HepG2 (cell line): ENCODE measurements around the gene PRKACA.

Experiments
- MAZ ChIP-seq, 2 experiments: sonication (generic) in 1 of 2; formaldehyde crosslinking in 1 of 2; IDR thresholded peaks; 2 replicates each; pipeline versions ENCODE4 v1.5.0 to v1.6.1; 2012 to 2020; ENCODE audit warnings: low read depth in 2 of 2, mild to moderate bottlenecking in 2 of 2, borderline replicate concordance in 1 of 2, improper control_type of control experiment in 1 of 2, low read length in 1 of 2, missing genetic modification reagents in 1 of 2, moderate library complexity in 1 of 2
- RARG ChIP-seq: sonication (generic); formaldehyde crosslinking; IDR thresholded peaks from 2 replicates; pipeline ENCODE4 v1.4.0; 2020; ENCODE audit warnings: low read depth, mild to moderate bottlenecking, missing genetic modification reagents
- XBP1 ChIP-seq: sonication (generic); formaldehyde crosslinking; IDR thresholded peaks from 2 replicates; pipeline ENCODE4 v1.5.0; 2020; ENCODE audit warnings: missing genetic modification reagents
- TF ChIP-seq, protein P1 (sequence below): sonication (generic); formaldehyde crosslinking; IDR thresholded peaks from 2 replicates; pipeline ENCODE4 v1.5.0; 2020; ENCODE audit warnings: mild to moderate bottlenecking, missing genetic modification reagents, borderline replicate concordance
- TF ChIP-seq, protein P2 (sequence below): sonication (generic); formaldehyde crosslinking; IDR thresholded peaks from 2 replicates; pipeline ENCODE4 v1.4.0; 2020; ENCODE audit warnings: missing genetic modification reagents

DNA sequence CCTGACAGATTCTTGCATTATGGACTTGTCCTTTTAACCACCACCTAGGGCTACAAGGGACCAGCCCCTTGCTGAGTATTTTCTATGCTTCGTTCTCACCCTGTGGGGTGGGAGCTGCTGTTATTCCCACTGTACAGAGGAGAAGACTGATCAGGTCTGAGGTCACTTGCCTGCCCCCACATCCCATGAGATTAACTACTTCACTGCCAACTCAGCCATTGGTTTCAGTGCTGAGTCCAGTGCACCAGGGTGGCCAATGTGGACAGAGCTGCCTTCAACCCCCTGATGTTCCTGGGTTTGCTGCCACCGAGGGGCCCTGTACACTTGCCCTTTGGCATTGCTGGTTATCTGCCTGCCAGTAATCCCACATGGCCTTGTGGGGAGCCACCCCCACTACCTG lies 6.9 kb downstream of the PRKACA start:
- TF ChIP-seq RARG (CRISPR knock-in tag): no peak
- TF ChIP-seq, protein P1, sequence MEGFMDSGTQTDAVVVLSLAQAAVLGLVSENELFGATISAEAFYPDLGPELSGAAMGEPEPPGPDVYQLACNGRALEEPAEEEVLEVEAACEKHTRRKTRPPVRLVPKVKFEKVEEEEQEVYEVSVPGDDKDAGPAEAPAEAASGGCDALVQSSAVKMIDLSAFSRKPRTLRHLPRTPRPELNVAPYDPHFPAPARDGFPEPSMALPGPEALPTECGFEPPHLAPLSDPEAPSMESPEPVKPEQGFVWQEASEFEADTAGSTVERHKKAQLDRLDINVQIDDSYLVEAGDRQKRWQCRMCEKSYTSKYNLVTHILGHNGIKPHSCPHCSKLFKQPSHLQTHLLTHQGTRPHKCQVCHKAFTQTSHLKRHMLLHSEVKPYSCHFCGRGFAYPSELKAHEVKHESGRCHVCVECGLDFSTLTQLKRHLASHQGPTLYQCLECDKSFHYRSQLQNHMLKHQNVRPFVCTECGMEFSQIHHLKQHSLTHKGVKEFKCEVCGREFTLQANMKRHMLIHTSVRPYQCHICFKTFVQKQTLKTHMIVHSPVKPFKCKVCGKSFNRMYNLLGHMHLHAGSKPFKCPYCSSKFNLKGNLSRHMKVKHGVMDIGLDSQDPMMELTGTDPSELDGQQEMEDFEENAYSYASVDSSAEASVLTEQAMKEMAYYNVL (CRISPR knock-in tag): no peak
- TF ChIP-seq XBP1 (CRISPR knock-in tag): no peak
- TF ChIP-seq MAZ (IDR thresholded peaks at IDR 0.05; ENCODE audit: borderline replicate concordance, low read depth, low read length): no peak
- no peak for TF ChIP-seq MAZ (CRISPR knock-in tag; IDR thresholded peaks at IDR 0.05; ENCODE audit: low read depth)
- TF ChIP-seq, protein P2, sequence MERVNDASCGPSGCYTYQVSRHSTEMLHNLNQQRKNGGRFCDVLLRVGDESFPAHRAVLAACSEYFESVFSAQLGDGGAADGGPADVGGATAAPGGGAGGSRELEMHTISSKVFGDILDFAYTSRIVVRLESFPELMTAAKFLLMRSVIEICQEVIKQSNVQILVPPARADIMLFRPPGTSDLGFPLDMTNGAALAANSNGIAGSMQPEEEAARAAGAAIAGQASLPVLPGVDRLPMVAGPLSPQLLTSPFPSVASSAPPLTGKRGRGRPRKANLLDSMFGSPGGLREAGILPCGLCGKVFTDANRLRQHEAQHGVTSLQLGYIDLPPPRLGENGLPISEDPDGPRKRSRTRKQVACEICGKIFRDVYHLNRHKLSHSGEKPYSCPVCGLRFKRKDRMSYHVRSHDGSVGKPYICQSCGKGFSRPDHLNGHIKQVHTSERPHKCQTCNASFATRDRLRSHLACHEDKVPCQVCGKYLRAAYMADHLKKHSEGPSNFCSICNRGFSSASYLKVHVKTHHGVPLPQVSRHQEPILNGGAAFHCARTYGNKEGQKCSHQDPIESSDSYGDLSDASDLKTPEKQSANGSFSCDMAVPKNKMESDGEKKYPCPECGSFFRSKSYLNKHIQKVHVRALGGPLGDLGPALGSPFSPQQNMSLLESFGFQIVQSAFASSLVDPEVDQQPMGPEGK (CRISPR knock-in tag): no peak
